Measurements from ENCODE around the gene SEC23IP. TPM values are rescaled to one million over a fixed set of nuclear protein-coding genes. Genes with fewer than 3 reads are reported as not detected.

SEC23IP gene
- total and polyA plus RNA-seq, 2 donors (not counting 3 experiments of a cell fraction or from before 2014, with no cell fraction given) = 30.9 to 83.1 TPM

GRCh38 chr10:119980956-119981750 lies 88.6 kb downstream of the SEC23IP start:
- dilution Hi-C loops (cut with MboI; ENCODE audit: extremely low pct_ligation_motif_present, low sequenced_read_pairs) = no loop called here
- FAIRE-seq = no peak
- BruUV-seq (replicated peaks) = no TSS peak

More at GRCh38 chr10:119980956-119981750, 88.6 kb downstream of the SEC23IP start:
- Histone ChIP-seq H3K9me3 (replicated peaks; ENCODE audit: control insufficient read depth, insufficient read depth, low read length) (no peaks in the 10 kb centered on the region), H3K4me2 (ENCODE audit: insufficient read depth, low read length) (no peak overlapping the region), H4K20me1 (replicated peaks; ENCODE audit: control insufficient read depth, extremely low read depth, insufficient read depth, low read length) (no peaks in the 10 kb centered on the region), H3K9ac (replicated peaks; ENCODE audit: extremely low read depth, insufficient read depth, low read length) (no peak overlapping the region), H3K27ac (ENCODE audit: insufficient read depth, low read depth, low read length) (no peak overlapping the region), H3K9me1 (replicated peaks; ENCODE audit: control insufficient read depth, extremely low read depth, insufficient read depth, low read length) (no peaks in the 10 kb centered on the region), H3K4me1 (ENCODE audit: control insufficient read depth, extremely low read depth, insufficient read depth, low read length) (no peaks in the 10 kb centered on the region), H3K27me3 (ENCODE audit: control insufficient read depth in 2 of 2, insufficient read depth in 2 of 2, low read length in 2 of 2) (peaks cover 1 to 3% of the 10 kb centered on the region in 2 experiments), H2AFZ (ENCODE audit: low read depth, low read length) (no peak overlapping the region), H3K79me2 (ENCODE audit: control insufficient read depth, insufficient read depth, low read length) (no peaks in the 10 kb centered on the region), H3K4me3 (replicated peaks in 1 of 3; ENCODE audit: insufficient read depth in 1 of 3, low read depth in 1 of 3, low read length in 3 of 3) (no peak overlapping the region), H3K36me3 (ENCODE audit: control insufficient read depth in 2 of 2, extremely low read depth in 1 of 2, insufficient read depth in 2 of 2, low read length in 2 of 2) (no peaks in the 10 kb centered on the region)
- TF ChIP-seq POLR2AphosphoS5 (IDR thresholded peaks at IDR 0.05; ENCODE audit: insufficient read depth, low read depth, low read length) = no peak
- no peak for TF ChIP-seq MYC (IDR thresholded peaks at IDR 0.05; ENCODE audit: low read depth, low read length)
- TF ChIP-seq FOS (IDR thresholded peaks at IDR 0.05; ENCODE audit: borderline replicate concordance, insufficient read depth, low read length) = no peak
- TF ChIP-seq GATA2 (IDR thresholded peaks at IDR 0.05; ENCODE audit: insufficient read depth, insufficient read length, low read depth, low read length) = no peak
- no peak for TF ChIP-seq EZH2 (IDR thresholded peaks at IDR 0.05; ENCODE audit: borderline replicate concordance, low read depth, low read length, severe bottlenecking)
- TF ChIP-seq, protein P1, sequence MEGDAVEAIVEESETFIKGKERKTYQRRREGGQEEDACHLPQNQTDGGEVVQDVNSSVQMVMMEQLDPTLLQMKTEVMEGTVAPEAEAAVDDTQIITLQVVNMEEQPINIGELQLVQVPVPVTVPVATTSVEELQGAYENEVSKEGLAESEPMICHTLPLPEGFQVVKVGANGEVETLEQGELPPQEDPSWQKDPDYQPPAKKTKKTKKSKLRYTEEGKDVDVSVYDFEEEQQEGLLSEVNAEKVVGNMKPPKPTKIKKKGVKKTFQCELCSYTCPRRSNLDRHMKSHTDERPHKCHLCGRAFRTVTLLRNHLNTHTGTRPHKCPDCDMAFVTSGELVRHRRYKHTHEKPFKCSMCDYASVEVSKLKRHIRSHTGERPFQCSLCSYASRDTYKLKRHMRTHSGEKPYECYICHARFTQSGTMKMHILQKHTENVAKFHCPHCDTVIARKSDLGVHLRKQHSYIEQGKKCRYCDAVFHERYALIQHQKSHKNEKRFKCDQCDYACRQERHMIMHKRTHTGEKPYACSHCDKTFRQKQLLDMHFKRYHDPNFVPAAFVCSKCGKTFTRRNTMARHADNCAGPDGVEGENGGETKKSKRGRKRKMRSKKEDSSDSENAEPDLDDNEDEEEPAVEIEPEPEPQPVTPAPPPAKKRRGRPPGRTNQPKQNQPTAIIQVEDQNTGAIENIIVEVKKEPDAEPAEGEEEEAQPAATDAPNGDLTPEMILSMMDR (IDR thresholded peaks at IDR 0.05; ENCODE audit: extremely low read depth in 1 of 2, insufficient read depth in 1 of 2, low read depth in 1 of 2, low read length in 2 of 2) = no peak
- intact Hi-C loops (cut with micrococcal nuclease) = no loop called here
- DNase-seq (ENCODE audit: low read depth, low spot score) = no peak
- CTCF ChIA-PET = interaction anchor here (1.8 kb wide), 1 partner anchor 10 kb away, joined by 6 read pairs; no protein-coding TSS in a partner anchor
- POLR2A ChIA-PET = no interaction called here

Data from endothelial cell of umbilical vein (primary cell).